IMR-90 (cell line): ENCODE data around the gene GPX1. TPM values are rescaled to one million over a fixed set of nuclear protein-coding genes. Genes with fewer than 3 reads are reported as not detected.

Experiments used
- ATAC-seq: fragments of 200-7000 bp; cut with Tn5 transposase; 2 replicates; pipeline ENCODE4 v1.9.1; 2020; ENCODE audit warnings: low read depth, mild to moderate bottlenecking, moderate library complexity
- BruUV-seq: library from RNA; stranded (reverse); fragments of 400-500 nt; replicated peaks from 2 replicates; lab custom pipeline; 2021; lab: Mats Ljungman, UMichigan
- CTCF ChIA-PET: fragments of 300-600 bp; formaldehyde crosslinking; extraction: SDS; loops from one replicate; lab custom pipeline; 2021; ENCODE audit warnings: antibody characterized with exemption; lab: Yijun Ruan, JAX
- POLR2A ChIA-PET: fragments of 300-600 bp; sonication (Branson Sonifier 250); formaldehyde crosslinking; loops from one replicate; lab custom pipeline; 2022; ENCODE audit warnings: antibody characterized with exemption; ENCODE audit not compliant: unreplicated experiment; lab: Charles Lee
- DNase-seq: peaks from one replicate; pipeline ENCODE4 v3.0.0; 2013
- H2AFZ ChIP-seq: replicated peaks from 2 replicates; pipeline ENCODE3; 2013; ENCODE audit warnings: low read length, mild to moderate bottlenecking; ENCODE audit not compliant: poor library complexity
- H2AK5ac ChIP-seq: 2 replicates; pipeline ENCODE4 v1.6.1; 2013; ENCODE audit warnings: low read depth, low read length, inconsistent platforms
- H2AK9ac ChIP-seq: replicated peaks from 2 replicates; pipeline ENCODE3; 2013; ENCODE audit warnings: mild to moderate bottlenecking, low read depth, low read length, moderate library complexity; ENCODE audit not compliant: poor library complexity
- H2BK120ac ChIP-seq: 2 replicates; pipeline ENCODE4 v1.6.1; 2013; ENCODE audit warnings: low read depth, low read length, inconsistent platforms
- H2BK15ac ChIP-seq: 3 replicates; pipeline ENCODE4 v1.6.1; 2013; ENCODE audit warnings: low read depth, low read length, inconsistent platforms
- H2BK20ac ChIP-seq: 2 replicates; pipeline ENCODE4 v1.6.1; 2013; ENCODE audit warnings: low read depth, mild to moderate bottlenecking, inconsistent platforms, low read length, moderate library complexity
- H2BK5ac ChIP-seq: 2 replicates; pipeline ENCODE4 v1.6.1; 2013; ENCODE audit warnings: mild to moderate bottlenecking, low read depth, low read length, inconsistent platforms; ENCODE audit not compliant: poor library complexity, severe bottlenecking
- H3K14ac ChIP-seq: replicated peaks from 2 replicates; pipeline ENCODE4 v1.6.1; 2013; ENCODE audit warnings: low read depth, low read length, inconsistent platforms
- H3K18ac ChIP-seq: 2 replicates; pipeline ENCODE4 v1.6.1; 2013; ENCODE audit warnings: low read depth, low read length, control low read depth
- H3K23ac ChIP-seq: 2 replicates; pipeline ENCODE4 v1.6.1; 2013; ENCODE audit warnings: low read depth, low read length, inconsistent platforms
- H3K27ac ChIP-seq: 2 replicates; pipeline ENCODE4 v1.5.1; 2013; ENCODE audit warnings: mild to moderate bottlenecking, control low read depth, low read length; ENCODE audit not compliant: insufficient read depth
- H3K27me3 ChIP-seq: 2 replicates; pipeline ENCODE4 v1.6.1; 2013; ENCODE audit warnings: low read length; ENCODE audit not compliant: control insufficient read depth, insufficient read depth
- H3K36me3 ChIP-seq: 2 replicates; pipeline ENCODE4 v1.6.1; 2013; ENCODE audit warnings: low read length, mixed read lengths; ENCODE audit not compliant: control insufficient read depth, insufficient read depth
- H3K4ac ChIP-seq: 2 replicates; pipeline ENCODE4 v1.6.1; 2013; ENCODE audit warnings: low read depth, low read length, inconsistent platforms
- H3K4me1 ChIP-seq: 2 replicates; pipeline ENCODE4 v1.6.1; 2013; ENCODE audit warnings: low read length, mixed read lengths; ENCODE audit not compliant: control insufficient read depth, insufficient read depth
- H3K4me2 ChIP-seq: 2 replicates; pipeline ENCODE4 v1.6.1; 2013; ENCODE audit warnings: low read depth, mild to moderate bottlenecking, control low read depth, low read length, moderate library complexity
- H3K4me3 ChIP-seq: 2 replicates; pipeline ENCODE4 v1.5.1; 2013; ENCODE audit warnings: low read depth, mild to moderate bottlenecking, control low read depth, low read length, moderate library complexity; ENCODE audit not compliant: insufficient read depth
- H3K56ac ChIP-seq: 2 replicates; pipeline ENCODE4 v1.6.1; 2013; ENCODE audit warnings: low read length, inconsistent platforms; ENCODE audit not compliant: insufficient read depth; ENCODE audit errors: extremely low read depth
- H3K79me1 ChIP-seq, 2 experiments: 2 replicates each; pipeline ENCODE4 v1.6.1; 2013; ENCODE audit warnings: low read length in 2 of 2, inconsistent platforms in 1 of 2, low read depth in 1 of 2
- H3K9ac ChIP-seq: 2 replicates; pipeline ENCODE4 v1.6.1; 2013; ENCODE audit warnings: low read depth, low read length, control low read depth
- H3K9me1 ChIP-seq: 2 replicates; pipeline ENCODE4 v1.6.1; 2013; ENCODE audit warnings: low read length, inconsistent platforms; ENCODE audit not compliant: insufficient read depth
- H3K9me3 ChIP-seq: 2 replicates; pipeline ENCODE4 v1.6.1; 2013; ENCODE audit warnings: low read length; ENCODE audit not compliant: control insufficient read depth, insufficient read depth
- H4K20me1 ChIP-seq: 2 replicates; pipeline ENCODE4 v1.6.1; 2013; ENCODE audit warnings: low read length, inconsistent platforms; ENCODE audit not compliant: insufficient read depth
- H4K5ac ChIP-seq: 2 replicates; pipeline ENCODE4 v1.6.1; 2013; ENCODE audit warnings: mild to moderate bottlenecking, low read depth, low read length, control low read depth
- H4K8ac ChIP-seq, 2 experiments: 2 replicates each; pipeline ENCODE4 v1.6.1; 2013; ENCODE audit warnings: low read depth in 2 of 2, low read length in 2 of 2, control low read depth in 1 of 2, inconsistent platforms in 1 of 2
- H4K91ac ChIP-seq: 2 replicates; pipeline ENCODE4 v1.6.1; 2013; ENCODE audit warnings: low read depth, low read length, inconsistent platforms; ENCODE audit not compliant: insufficient read depth
- BHLHE40 ChIP-seq: fragments of 150-350 bp; IDR thresholded peaks from 2 replicates; pipeline ENCODE4 v1.6.1; 2016; ENCODE audit warnings: mild to moderate bottlenecking, low read depth, low read length
- CEBPB ChIP-seq: IDR thresholded peaks from 2 replicates; pipeline ENCODE4 v1.6.1; 2012; ENCODE audit warnings: low read depth, low read length, improper control_type of control experiment
- CHD1 ChIP-seq: IDR thresholded peaks from 2 replicates; pipeline ENCODE4 v1.6.1; 2012; ENCODE audit warnings: low read depth, low read length, improper control_type of control experiment
- CTCF ChIP-seq: conservative IDR thresholded peaks from 2 replicates; pipeline ENCODE4 v1.5.1; 2012; ENCODE audit warnings: mild to moderate bottlenecking, low read depth, low read length, improper control_type of control experiment
- ELK1 ChIP-seq: fragments of 150-350 bp; IDR thresholded peaks from 2 replicates; pipeline ENCODE4 v1.6.1; 2016; ENCODE audit warnings: low read depth, mild to moderate bottlenecking, low read length, moderate library complexity, borderline replicate concordance
- FOS ChIP-seq: fragments of 150-350 bp; IDR thresholded peaks from 2 replicates; pipeline ENCODE4 v1.6.1; 2016; ENCODE audit warnings: low read depth, low read length
- MAFK ChIP-seq: IDR thresholded peaks from 2 replicates; pipeline ENCODE4 v1.6.1; 2012; ENCODE audit warnings: low read depth, low read length, improper control_type of control experiment
- MXI1 ChIP-seq: IDR thresholded peaks from 2 replicates; pipeline ENCODE4 v1.6.1; 2012; ENCODE audit warnings: low read depth, mild to moderate bottlenecking, low read length, moderate library complexity, borderline replicate concordance
- NFE2L2 ChIP-seq: fragments of 150-350 bp; IDR thresholded peaks from 2 replicates; pipeline ENCODE4 v1.6.1; 2016; ENCODE audit warnings: low read depth, mild to moderate bottlenecking, low read length
- RAD21 ChIP-seq: IDR thresholded peaks from 2 replicates; pipeline ENCODE4 v1.6.1; 2012; ENCODE audit warnings: low read length, improper control_type of control experiment
- SMC3 ChIP-seq: fragments of 150-350 bp; IDR thresholded peaks from 2 replicates; pipeline ENCODE4 v1.6.1; 2016; ENCODE audit warnings: low read depth, mild to moderate bottlenecking, antibody characterized with exemption, low read length, moderate library complexity
- WGBS, 2 experiments: methylation state at CpG; one replicate each; pipeline versions ENCODE4 v1.1.5 to v1.1.7; 2013; ENCODE audit warnings: missing lambda C conversion rate in 2 of 2; ENCODE audit not compliant: insufficient read length in 1 of 2; ENCODE audit errors: extremely low coverage in 2 of 2; 5-methylcytosine and 5-hydroxymethylcytosine counted together
- dilution Hi-C: fragments of 300-500 bp; cut with HindIII; formaldehyde crosslinking; loops from one replicate; pipeline ENCODE4 v1.14.3; 2018; ENCODE audit warnings: low sequenced_read_pairs; ENCODE audit not compliant: unreplicated experiment
- in situ Hi-C: fragments of 300-500 bp; cut with MboI; formaldehyde crosslinking; loops from 3 replicates; pipeline ENCODE4 v1.14.3; 2019; ENCODE audit warnings: low sequenced_read_pairs, inconsistent platforms, mixed read lengths
- intact Hi-C: fragments of 100-400 bp; cut with micrococcal nuclease; formaldehyde crosslinking; loops from 2 replicates; pipeline ENCODE4 v1.10.0; 2022
- polyA plus RNA-seq, 3 experiments: library from polyadenylated mRNA; depleted of rRNA; stranded (reverse); fragments of >200 nt; gene quantifications; 2 replicates each; pipeline ENCODE4 v1.2.3, GENCODE V29; 2012; ENCODE audit warnings: low replicate concordance in 1 of 3
- total RNA-seq: library from RNA; depleted of rRNA; stranded (reverse); fragments of >200 nt; gene quantifications from 2 replicates; pipeline ENCODE4 v1.2.3, GENCODE V29; 2012

Gene GPX1
- total and polyA plus RNA-seq, 2 of the 4 experiments (the other 2 are of a cell fraction) = 128 to 680 TPM

GRCh38 chr3:49406571-49407565 is 48.7 kb upstream of the GPX1 start:
- Histone ChIP-seq H3K4ac (no peak overlapping the region), H4K91ac (no peak overlapping the region), H3K14ac (no peak overlapping the region), H3K27ac (no peak overlapping the region), H4K8ac (no peak overlapping the region), H4K20me1 (peaks cover 94% of the 10 kb centered on the region), H3K9me3 (no peaks in the 10 kb centered on the region), H2AK5ac (no peak overlapping the region), H3K4me3 (no peak overlapping the region), H2BK15ac (no peak overlapping the region), H2BK120ac (no peak overlapping the region), H3K18ac (no peak overlapping the region), H2BK5ac (no peak overlapping the region), H3K4me1 (no peaks in the 10 kb centered on the region; the same call in 1 of the 2 replicates), H3K27me3 (no peaks in the 10 kb centered on the region), H3K79me1 (peaks cover 0 to 18% of the 10 kb centered on the region in 2 experiments; a peak in 1 of 4 replicates), H4K5ac (no peak overlapping the region), H3K23ac (no peak overlapping the region), H3K9me1 (peaks cover 13% of the 10 kb centered on the region; the same call in 1 of the 2 replicates), H3K56ac (no peak overlapping the region), H3K9ac (no peak overlapping the region), H2AFZ (no peak overlapping the region), H2AK9ac (no peak overlapping the region), H3K36me3 (peaks cover 7% of the 10 kb centered on the region), H2BK20ac (no peak overlapping the region), H3K4me2 (no peak overlapping the region)
- ChIA-PET CTCF (interaction anchor here (0.7 kb wide), 1 partner anchor 310 kb away, joined by 3 read pairs; no protein-coding TSS in a partner anchor), POLR2A (no interaction called here)
- in situ Hi-C loops = no loop called here
- no TSS peak for BruUV-seq
- no peak for ATAC-seq
- DNase-seq = no peak
- dilution Hi-C loops = no loop called here
- intact Hi-C loops = no loop called here
- TF ChIP-seq CTCF (no peak), BHLHE40 (no peak), NFE2L2 (no peak), MXI1 (no peak), CHD1 (no peak), MAFK (no peak), RAD21 (no peak), ELK1 (no peak), SMC3 (no peak), CEBPB (no peak), FOS (no peak)
- WGBS, 2 experiments = no CpG with 5 or more reads among the region's 17 CpGs
